Astrocyte of the cerebellum (primary cell): Measurements from ENCODE around the gene MYCBPAP.
A peak's percentile ranks its signal among the peaks of the same experiment; 100 is the strongest.

Experiments used
- DNase-seq: peaks from one replicate; pipeline ENCODE4 v3.0.0-alpha.2; 2011; ENCODE audit warnings: low read depth
- H3K4me3 ChIP-seq: 2 replicates; pipeline ENCODE4 v1.5.1; 2011; ENCODE audit warnings: mild to moderate bottlenecking, low read depth, low read length, moderate library complexity
- in situ Hi-C: cut with HindIII; loops from 2 replicates; pipeline ENCODE4 v1.10.0; 2017; ENCODE audit warnings: low sequenced_read_pairs
- TF ChIP-seq, protein P1 (sequence below): IDR thresholded peaks from 2 replicates; pipeline ENCODE4 v1.5.1; 2012; ENCODE audit warnings: low read length, low read depth, moderate library complexity, mild to moderate bottlenecking; ENCODE audit errors: missing control alignments

MYCBPAP gene

DNA sequence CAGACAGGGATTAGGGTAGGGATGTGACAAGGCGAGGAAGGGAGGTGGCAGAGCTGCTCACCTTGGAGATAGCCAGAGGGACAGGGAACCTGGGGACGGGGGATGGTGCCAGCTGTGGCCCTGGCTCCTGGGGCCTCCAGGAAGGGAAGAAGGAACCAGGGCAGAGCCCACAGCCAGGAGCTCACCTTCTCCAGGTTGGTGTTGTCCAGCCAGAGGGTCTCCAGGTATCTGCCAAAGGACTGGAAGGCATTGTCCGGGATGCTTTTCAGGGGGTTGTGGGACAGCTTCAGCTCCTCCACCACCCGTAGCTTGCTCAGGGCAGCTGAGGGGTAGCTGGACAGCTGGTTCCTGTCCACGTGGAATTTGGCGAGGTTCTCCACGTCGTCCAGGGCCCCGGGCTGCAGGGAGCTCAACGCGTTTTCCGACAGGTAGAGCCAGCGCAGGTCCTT lies 40.4 kb upstream of the MYCBPAP start:
- DNase-seq = no peak
- H3K4me3 ChIP-seq = no peak overlapping the region
- TF ChIP-seq, protein P1, sequence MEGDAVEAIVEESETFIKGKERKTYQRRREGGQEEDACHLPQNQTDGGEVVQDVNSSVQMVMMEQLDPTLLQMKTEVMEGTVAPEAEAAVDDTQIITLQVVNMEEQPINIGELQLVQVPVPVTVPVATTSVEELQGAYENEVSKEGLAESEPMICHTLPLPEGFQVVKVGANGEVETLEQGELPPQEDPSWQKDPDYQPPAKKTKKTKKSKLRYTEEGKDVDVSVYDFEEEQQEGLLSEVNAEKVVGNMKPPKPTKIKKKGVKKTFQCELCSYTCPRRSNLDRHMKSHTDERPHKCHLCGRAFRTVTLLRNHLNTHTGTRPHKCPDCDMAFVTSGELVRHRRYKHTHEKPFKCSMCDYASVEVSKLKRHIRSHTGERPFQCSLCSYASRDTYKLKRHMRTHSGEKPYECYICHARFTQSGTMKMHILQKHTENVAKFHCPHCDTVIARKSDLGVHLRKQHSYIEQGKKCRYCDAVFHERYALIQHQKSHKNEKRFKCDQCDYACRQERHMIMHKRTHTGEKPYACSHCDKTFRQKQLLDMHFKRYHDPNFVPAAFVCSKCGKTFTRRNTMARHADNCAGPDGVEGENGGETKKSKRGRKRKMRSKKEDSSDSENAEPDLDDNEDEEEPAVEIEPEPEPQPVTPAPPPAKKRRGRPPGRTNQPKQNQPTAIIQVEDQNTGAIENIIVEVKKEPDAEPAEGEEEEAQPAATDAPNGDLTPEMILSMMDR = no peak
- in situ Hi-C loops = no loop called here

DNA sequence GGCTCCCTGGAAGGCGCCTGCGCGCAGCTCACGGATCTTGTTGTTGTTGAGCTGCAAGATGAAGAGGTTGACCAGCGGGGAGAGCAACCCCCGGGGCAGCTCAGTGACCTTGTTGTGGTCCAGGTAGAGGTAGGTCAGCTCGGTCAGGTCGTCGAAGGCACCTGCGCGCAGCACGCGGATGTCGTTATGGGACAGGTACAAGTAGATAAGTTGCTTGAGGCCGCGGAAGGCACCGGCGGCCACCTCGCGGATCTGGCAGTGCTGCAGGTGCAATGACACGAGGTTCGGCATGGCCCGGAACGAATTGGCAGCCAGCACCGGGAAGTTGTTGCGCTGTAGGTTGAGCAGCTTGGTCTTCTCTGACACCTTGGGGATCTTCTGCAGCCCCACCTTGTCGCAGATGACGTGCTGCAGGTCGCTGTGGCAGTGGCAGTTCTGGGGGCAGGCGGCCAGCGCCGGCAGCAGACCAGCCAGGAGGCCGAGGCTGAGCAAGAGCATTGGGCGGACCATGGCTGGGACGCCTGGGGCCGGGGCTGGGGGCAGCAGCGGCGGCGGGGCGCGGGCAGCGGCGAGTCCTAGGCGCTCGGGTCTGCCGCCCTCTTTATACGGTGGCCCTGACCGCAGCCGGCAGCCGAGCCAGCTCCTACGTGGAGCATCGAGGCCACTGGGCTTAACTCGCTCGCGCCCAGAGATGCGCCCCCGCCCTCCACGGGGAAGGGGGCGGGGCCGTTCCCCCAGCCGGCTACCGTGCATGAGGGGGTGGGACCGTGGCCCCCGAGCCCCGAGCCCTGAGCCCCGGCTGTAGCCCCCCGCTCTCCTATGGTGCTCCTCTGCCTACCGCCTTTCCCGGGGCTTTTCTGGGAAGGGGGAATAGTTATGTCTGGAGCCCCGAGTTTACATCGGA lies 39.7 kb upstream of the MYCBPAP start, which contains the start of gene CHAD:
Gene CHAD, minus strand, starts transcription at position 577 of the 904 bp plus-strand sequence. Its CDS starts 67 bp downstream, at position 510.
- peak within 1 kb of the TSS; percentile 38 for H3K4me3 ChIP-seq
- in situ Hi-C loops = no loop called here
- TF ChIP-seq, protein P1 = no peak
- no peak for DNase-seq

DNA sequence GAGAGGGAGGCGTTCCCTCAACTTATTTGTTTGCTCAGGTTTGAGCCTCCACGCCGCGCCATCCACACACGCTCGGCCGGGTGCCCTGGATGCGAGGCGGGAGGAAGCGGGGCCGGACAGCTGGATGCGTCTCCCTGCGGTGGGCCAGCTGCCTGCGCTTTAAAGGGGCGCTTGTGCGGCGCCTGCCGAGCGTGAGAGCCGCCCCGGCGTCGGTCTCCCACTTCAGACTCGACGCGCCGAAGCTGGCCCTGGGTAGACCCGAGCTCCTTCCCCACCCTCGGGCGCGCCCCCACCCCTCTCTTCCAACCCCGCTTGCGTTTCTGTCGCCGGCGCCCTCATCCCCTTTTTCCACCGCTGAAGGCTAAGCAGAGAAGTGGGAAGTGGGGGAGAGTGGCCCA lies 39.0 kb upstream of the MYCBPAP start:
- H3K4me3 ChIP-seq = peak overlapping the region; percentile 38
- TF ChIP-seq, protein P1 = no peak
- in situ Hi-C loops = no loop called here
- no peak for DNase-seq

DNA sequence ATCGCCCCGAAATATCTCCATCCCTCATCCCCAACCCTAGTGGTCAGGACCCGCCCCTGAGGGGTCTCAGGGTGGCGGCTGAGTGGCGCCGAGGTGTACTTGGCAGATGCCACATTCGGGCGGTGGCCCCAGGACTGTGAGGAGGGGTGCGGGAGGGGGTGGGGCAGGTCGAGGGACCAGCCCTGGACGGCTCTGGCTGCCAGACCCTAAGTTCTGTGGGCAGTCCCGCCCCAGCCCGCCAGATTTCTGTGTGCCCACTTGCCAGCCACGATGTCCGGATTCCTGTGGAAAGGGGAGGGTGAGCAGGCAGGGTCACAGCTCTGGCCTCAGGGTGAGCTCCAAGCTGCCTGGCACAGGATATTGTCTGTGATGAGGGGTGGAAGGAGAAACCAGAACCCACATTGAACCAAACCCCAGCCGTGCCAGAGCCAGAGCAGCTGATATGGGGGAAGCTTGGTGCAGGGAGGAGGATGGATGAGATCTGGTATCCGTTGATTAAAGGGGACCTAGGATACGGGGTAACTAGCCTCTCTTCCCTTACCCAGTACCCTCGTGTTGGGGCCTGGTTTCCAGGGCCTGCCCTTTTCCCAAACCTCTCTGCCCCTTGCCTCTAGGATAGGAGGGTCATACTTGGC lies 38.5 kb upstream of the MYCBPAP start:
- no peak overlapping the region for H3K4me3 ChIP-seq
- in situ Hi-C loops = no loop called here
- TF ChIP-seq, protein P1 = no peak
- DNase-seq = no peak

DNA sequence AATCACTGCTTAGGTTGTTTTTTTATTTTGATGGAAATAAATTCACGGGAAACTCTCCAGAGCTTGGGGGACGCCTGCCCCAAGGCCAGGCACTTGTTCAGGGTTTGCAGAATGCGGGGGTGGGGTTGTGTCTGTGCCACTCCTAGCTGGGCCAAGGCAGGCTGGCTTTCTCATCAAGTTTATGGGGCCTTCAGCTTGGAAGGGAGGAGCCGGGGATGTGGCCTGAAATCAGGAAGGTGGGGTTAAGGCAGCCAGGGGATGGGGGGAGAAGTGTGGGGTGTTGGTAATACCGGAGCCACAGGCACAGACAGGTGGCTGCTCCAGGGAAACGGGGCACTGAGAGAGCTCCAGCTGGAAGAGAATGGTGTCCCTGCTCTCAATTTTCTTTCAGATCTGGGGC lies 37.8 kb upstream of the MYCBPAP start:
- no peak overlapping the region for H3K4me3 ChIP-seq
- in situ Hi-C loops = no loop called here
- TF ChIP-seq, protein P1 = no peak
- DNase-seq = no peak

DNA sequence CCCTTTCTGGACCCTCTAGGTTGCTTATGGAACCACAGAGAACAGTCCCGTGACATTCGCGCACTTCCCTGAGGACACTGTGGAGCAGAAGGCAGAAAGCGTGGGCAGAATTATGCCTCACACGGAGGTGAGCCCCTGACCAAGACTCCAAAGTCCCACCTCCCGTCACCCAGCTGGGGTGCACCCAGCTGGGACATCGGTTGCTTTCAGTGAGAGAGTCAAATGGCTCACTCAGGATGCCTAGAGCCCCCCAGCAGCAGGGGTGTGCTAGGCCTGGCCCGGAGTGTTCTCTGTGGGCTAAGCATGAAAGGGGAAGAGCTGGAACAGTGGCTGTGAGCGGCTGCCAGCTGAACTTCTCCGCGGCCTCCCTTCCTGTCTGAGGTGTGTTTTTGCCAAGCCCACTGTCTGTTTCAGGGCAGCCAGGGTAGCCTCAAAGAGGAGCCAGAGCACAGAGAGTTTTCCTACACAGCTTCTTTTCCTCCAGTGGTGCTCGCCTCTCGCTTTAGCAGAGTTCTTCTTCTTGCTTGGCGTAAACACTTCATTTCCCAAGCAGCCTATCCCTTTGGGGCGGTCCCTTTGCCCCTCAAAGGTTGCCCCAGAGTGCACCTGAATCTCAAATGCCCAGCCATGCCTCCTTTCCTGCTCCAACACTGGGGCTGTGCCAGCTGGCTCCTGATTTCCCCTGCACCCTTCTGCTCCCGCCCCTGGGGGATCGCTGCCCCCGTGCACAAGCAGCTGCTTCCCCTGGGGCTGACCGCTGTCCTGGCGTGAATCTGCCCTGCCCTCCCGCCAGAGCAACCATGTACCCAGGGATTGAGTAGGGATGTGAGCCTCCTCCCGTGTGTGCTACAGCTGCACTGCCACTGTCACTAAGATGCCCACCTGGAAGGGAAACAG lies 37.0 kb upstream of the MYCBPAP start:
- TF ChIP-seq, protein P1 = no peak
- no peak overlapping the region for H3K4me3 ChIP-seq
- in situ Hi-C loops = no loop called here
- no peak for DNase-seq
